Measurements from ENCODE around the gene TMEM191C.
"Not testable (repeated sequence)": the region's sequence is repeated elsewhere in the genome, so short reads cannot be mapped to it uniquely, and the experiment has no call there.

Gene TMEM191C

DNA sequence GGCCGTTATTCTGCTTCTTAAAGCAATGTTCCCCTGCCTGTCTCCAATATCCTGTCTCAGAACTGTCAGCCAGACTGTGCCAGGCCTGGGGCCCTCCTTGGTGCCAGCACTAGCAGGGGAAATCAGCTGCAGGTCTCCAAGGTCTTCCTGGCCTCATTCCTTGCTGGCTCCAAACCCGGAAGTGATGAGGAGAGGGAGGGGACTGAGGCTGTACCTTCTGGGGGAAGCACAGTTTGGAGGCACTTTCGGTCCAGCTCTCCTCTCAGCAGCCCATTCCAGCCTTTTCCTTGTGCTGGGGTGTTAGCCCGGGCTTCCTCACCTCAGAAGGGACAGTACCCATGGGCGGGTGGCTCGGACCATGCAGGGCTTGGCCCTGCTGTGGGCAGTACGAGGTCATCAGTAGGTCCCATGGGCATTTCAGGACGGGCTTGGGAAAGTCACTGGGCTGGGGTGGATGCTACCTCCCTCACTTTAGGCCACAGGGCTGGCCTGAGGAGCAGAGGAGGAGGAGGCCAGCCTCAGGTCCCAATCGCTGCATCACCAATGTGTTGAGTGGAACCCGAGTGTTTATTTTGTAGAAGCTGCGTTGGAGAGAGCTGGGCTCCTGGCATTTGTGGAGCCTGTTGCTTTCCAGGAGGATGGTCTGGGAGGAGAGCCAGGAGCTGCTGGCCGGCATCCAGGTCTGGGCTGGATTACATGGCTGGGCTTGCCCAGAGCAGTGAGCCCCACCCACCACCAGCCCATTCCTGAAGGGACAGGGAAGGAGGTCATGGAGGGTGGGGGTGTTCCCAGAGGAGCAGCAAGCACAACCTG, 31.0 kb upstream of the TMEM191C start:
- not testable (repeated sequence) for H3K4me3 ChIP-seq (ENCODE audit: low read depth, low read length, poor library complexity, severe bottlenecking); H4K20me1 ChIP-seq (ENCODE audit: insufficient read depth, low read length); H3F3A ChIP-seq (ENCODE audit: insufficient read depth, low read length); H3K4me1 ChIP-seq (ENCODE audit: insufficient read depth, low read length, severe bottlenecking); H3K9ac ChIP-seq (ENCODE audit: low read length); H3K27ac ChIP-seq (ENCODE audit: low read depth, low read length, poor library complexity, severe bottlenecking); H3K36me3 ChIP-seq (ENCODE audit: insufficient read depth, low read length); H2AFZ ChIP-seq (ENCODE audit: low read length); H3K27me3 ChIP-seq (ENCODE audit: insufficient read depth, low read length); H3K9me2 ChIP-seq (ENCODE audit: low read depth, low read length); H3K79me2 ChIP-seq (ENCODE audit: insufficient read depth, low read length); H3K4me2 ChIP-seq (ENCODE audit: low read length); H3K9me3 ChIP-seq (ENCODE audit: low read length)

DNA sequence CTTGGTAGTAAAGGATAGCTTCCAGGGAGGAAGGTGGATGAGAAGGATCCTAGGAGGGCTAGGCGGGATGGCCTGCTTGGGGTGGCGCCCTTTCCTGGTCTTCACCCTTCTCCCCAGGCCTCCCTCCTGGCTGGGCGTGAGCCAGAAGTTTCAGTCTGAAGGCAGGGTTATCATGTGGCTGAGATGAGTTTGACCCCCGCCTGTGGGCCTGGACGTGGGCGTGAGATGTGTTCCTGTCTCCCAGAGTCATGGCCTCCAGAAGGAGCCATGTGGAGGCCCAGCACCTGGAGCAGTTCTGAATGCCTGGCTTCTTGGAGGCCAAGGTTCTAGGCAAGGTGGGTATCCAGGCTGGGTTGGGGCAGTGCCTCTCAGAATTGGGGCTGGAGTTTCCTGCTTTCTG, 29.2 kb upstream of the TMEM191C start:
- not testable (repeated sequence) for H3K9me2 ChIP-seq (ENCODE audit: low read depth, low read length); H4K20me1 ChIP-seq (ENCODE audit: insufficient read depth, low read length); H3K4me1 ChIP-seq (ENCODE audit: insufficient read depth, low read length, severe bottlenecking); H3K9ac ChIP-seq (ENCODE audit: low read length); H3K27me3 ChIP-seq (ENCODE audit: insufficient read depth, low read length); H3K9me3 ChIP-seq (ENCODE audit: low read length); H3K36me3 ChIP-seq (ENCODE audit: insufficient read depth, low read length); H3K27ac ChIP-seq (ENCODE audit: low read depth, low read length, poor library complexity, severe bottlenecking); H3K4me2 ChIP-seq (ENCODE audit: low read length); H2AFZ ChIP-seq (ENCODE audit: low read length); H3K4me3 ChIP-seq (ENCODE audit: low read depth, low read length, poor library complexity, severe bottlenecking); H3K79me2 ChIP-seq (ENCODE audit: insufficient read depth, low read length); H3F3A ChIP-seq (ENCODE audit: insufficient read depth, low read length)

DNA sequence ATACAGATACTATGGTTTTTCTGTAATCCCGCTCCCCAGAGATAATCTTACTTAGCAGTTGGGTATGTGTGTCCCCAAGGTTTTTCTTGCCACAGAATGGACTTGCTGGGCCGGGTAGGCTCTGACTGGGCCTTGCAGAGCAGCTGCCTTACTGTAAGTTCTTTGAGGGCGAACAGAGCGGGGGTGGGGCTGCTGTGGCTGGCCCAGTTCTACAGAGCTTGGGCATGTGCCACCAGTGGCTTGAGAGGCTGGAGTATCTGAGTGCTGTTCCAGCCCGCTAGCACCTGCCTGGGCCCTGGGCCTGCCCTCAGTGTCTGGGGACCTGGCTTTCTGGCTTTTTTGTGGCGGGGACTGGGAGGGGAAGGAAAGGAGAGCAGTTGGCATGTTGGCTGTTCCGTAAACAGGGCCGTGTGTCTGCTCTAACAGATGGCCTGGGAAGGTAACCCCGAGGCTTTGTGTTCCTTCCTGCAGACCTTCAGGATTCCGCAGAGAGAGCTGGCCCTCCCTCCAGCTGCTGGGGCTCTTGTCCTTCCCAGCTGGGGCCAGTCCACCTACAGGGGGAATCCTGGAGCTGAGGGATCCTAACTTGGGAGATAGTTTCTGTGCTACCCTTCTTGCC, 27.1 kb upstream of the TMEM191C start:
- H3K9me2 ChIP-seq (ENCODE audit: low read depth, low read length); H3K79me2 ChIP-seq (ENCODE audit: insufficient read depth, low read length); H2AFZ ChIP-seq (ENCODE audit: low read length); H3K9ac ChIP-seq (ENCODE audit: low read length); H3K9me3 ChIP-seq (ENCODE audit: low read length); H3K27me3 ChIP-seq (ENCODE audit: insufficient read depth, low read length); H4K20me1 ChIP-seq (ENCODE audit: insufficient read depth, low read length); H3K4me2 ChIP-seq (ENCODE audit: low read length); H3K36me3 ChIP-seq (ENCODE audit: insufficient read depth, low read length); H3K4me1 ChIP-seq (ENCODE audit: insufficient read depth, low read length, severe bottlenecking); H3K27ac ChIP-seq (ENCODE audit: low read depth, low read length, poor library complexity, severe bottlenecking); H3F3A ChIP-seq (ENCODE audit: insufficient read depth, low read length); H3K4me3 ChIP-seq (ENCODE audit: low read depth, low read length, poor library complexity, severe bottlenecking): not testable (repeated sequence)

DNA sequence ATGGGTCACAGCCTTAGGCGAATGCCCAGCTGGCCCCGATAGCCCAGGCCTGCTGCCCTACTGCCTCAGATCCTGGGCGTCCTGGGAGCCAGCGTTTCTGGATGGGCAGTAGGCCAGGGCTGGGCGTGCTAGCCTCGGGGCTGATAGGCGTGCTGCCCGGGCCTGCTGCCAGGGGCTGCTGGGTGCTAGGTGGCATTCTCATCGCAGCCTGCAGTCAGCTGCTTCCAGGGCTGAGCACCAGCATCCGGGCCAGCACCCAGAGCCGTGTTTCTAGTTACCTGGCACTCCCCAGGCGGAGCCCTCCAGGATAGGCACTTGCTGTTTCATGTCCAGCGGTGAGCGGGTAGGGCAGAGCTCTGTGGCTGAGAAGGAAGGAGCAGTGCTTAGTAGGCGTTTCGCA, 26.5 kb upstream of the TMEM191C start:
- not testable (repeated sequence) for H3F3A ChIP-seq (ENCODE audit: insufficient read depth, low read length); H3K9me2 ChIP-seq (ENCODE audit: low read depth, low read length); H3K9me3 ChIP-seq (ENCODE audit: low read length); H3K27me3 ChIP-seq (ENCODE audit: insufficient read depth, low read length); H3K9ac ChIP-seq (ENCODE audit: low read length); H3K36me3 ChIP-seq (ENCODE audit: insufficient read depth, low read length); H3K4me2 ChIP-seq (ENCODE audit: low read length); H3K27ac ChIP-seq (ENCODE audit: low read depth, low read length, poor library complexity, severe bottlenecking); H4K20me1 ChIP-seq (ENCODE audit: insufficient read depth, low read length); H3K4me1 ChIP-seq (ENCODE audit: insufficient read depth, low read length, severe bottlenecking); H2AFZ ChIP-seq (ENCODE audit: low read length); H3K79me2 ChIP-seq (ENCODE audit: insufficient read depth, low read length); H3K4me3 ChIP-seq (ENCODE audit: low read depth, low read length, poor library complexity, severe bottlenecking)

DNA sequence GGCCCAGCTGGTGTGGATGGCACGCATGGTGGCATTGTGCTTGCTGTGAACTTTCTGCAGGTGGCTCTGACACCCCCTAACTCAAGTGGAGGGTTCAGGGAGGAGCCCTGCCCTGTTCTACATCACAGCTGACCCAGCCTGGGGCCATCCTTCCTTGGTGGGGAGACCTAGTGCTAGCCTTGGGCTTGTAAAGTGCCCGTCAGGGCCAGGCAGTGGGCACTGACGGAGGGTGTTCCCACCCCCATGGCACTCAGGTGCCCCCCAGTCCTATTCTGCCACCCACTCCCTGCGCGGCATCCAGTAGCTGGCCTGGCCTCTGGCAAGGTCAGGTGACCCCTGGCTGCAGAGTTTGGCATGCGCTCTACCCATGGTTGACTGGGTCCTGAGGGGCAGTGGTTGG, 26.0 kb upstream of the TMEM191C start:
- H3K27ac ChIP-seq (ENCODE audit: low read depth, low read length, poor library complexity, severe bottlenecking); H3K4me2 ChIP-seq (ENCODE audit: low read length); H3K4me3 ChIP-seq (ENCODE audit: low read depth, low read length, poor library complexity, severe bottlenecking); H4K20me1 ChIP-seq (ENCODE audit: insufficient read depth, low read length); H3K9ac ChIP-seq (ENCODE audit: low read length); H3K9me2 ChIP-seq (ENCODE audit: low read depth, low read length); H2AFZ ChIP-seq (ENCODE audit: low read length); H3K79me2 ChIP-seq (ENCODE audit: insufficient read depth, low read length); H3K4me1 ChIP-seq (ENCODE audit: insufficient read depth, low read length, severe bottlenecking); H3K9me3 ChIP-seq (ENCODE audit: low read length); H3K36me3 ChIP-seq (ENCODE audit: insufficient read depth, low read length); H3F3A ChIP-seq (ENCODE audit: insufficient read depth, low read length); H3K27me3 ChIP-seq (ENCODE audit: insufficient read depth, low read length): not testable (repeated sequence)

DNA sequence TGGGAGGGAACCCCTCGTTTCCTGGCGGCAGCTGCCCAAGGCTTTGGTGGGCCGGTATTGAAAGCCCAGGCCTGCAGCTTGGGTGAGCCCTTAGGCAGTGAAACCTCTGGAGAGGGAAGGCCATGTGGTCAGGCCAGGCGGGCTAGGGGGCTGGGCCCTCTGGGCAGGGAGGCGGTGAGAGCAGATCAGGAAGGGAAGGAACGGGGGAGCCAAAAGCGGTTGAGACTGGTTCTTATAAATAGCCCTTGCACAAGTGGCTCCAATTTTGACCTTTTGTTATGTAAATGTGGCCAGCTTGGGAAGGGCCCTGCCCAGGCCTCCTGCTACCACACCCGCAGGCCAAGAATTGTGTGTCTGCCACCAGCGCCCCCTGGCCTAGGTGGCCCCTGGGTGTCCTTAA, 25.1 kb upstream of the TMEM191C start:
- H2AFZ ChIP-seq (ENCODE audit: low read length); H3K9me3 ChIP-seq (ENCODE audit: low read length); H4K20me1 ChIP-seq (ENCODE audit: insufficient read depth, low read length); H3K9me2 ChIP-seq (ENCODE audit: low read depth, low read length); H3K4me1 ChIP-seq (ENCODE audit: insufficient read depth, low read length, severe bottlenecking); H3K9ac ChIP-seq (ENCODE audit: low read length); H3F3A ChIP-seq (ENCODE audit: insufficient read depth, low read length); H3K27ac ChIP-seq (ENCODE audit: low read depth, low read length, poor library complexity, severe bottlenecking); H3K79me2 ChIP-seq (ENCODE audit: insufficient read depth, low read length); H3K27me3 ChIP-seq (ENCODE audit: insufficient read depth, low read length); H3K4me3 ChIP-seq (ENCODE audit: low read depth, low read length, poor library complexity, severe bottlenecking); H3K36me3 ChIP-seq (ENCODE audit: insufficient read depth, low read length); H3K4me2 ChIP-seq (ENCODE audit: low read length): not testable (repeated sequence)

DNA sequence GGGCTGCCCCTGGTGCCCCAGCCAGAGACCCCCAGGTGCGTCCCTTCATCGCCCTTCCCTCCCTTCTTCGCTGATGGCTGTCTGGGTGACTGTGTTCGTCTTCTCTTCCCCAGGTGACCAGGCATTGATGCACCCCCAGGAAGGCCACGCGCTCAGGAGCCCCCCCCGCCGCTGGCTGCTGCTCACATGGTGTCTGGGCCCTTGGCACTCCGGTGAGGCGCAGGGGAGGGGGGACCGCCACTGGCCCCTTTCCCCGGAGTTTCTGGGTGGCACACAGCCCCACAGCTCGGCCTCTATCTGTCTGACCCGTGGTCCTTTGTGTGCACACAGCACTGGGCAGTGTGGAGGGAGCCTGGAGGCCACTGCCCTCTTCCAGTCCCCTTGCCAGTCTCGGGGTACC, 24.5 kb upstream of the TMEM191C start:
- H3F3A ChIP-seq (ENCODE audit: insufficient read depth, low read length); H4K20me1 ChIP-seq (ENCODE audit: insufficient read depth, low read length); H3K9me3 ChIP-seq (ENCODE audit: low read length); H3K4me2 ChIP-seq (ENCODE audit: low read length); H3K4me3 ChIP-seq (ENCODE audit: low read depth, low read length, poor library complexity, severe bottlenecking); H3K79me2 ChIP-seq (ENCODE audit: insufficient read depth, low read length); H2AFZ ChIP-seq (ENCODE audit: low read length); H3K27ac ChIP-seq (ENCODE audit: low read depth, low read length, poor library complexity, severe bottlenecking); H3K27me3 ChIP-seq (ENCODE audit: insufficient read depth, low read length); H3K9ac ChIP-seq (ENCODE audit: low read length); H3K9me2 ChIP-seq (ENCODE audit: low read depth, low read length); H3K4me1 ChIP-seq (ENCODE audit: insufficient read depth, low read length, severe bottlenecking); H3K36me3 ChIP-seq (ENCODE audit: insufficient read depth, low read length): not testable (repeated sequence)
